Measurements from ENCODE around the gene MICAL2.

DNA sequence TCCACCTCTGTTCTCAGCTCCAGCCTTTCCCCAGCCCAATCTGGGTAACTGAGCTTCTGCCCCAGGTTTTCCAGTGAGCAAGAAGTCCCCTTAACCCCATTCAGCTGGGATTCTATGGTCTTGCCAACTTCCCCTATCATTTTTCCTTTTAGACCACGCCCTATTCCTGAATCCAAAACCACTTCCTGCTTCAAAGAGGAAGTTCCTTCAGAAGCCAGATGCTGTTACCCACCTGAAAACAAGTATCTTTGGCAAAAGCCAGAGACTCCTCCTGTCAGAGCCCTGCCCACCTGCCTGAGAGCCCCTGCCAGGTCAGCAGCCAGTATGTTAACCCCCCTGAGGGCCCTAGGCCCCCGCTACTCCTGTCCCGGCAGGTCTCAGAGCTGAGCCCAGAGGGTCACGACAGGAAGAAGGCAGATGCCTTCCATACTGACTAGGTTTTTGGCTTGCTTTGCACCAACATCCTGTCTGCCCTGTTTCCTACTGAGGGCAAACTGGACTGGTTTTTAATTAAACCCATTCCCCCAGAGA, 20.3 kb upstream of the MICAL2 start:
- TF ChIP-seq CTCF (IDR thresholded peaks at IDR 0.05) (no peak), POLR2AphosphoS5 (IDR thresholded peaks at IDR 0.05) (no peak)
